IMR-90 (cell line): ENCODE measurements around the gene TSSK2. TPM values are rescaled to one million over a fixed set of nuclear protein-coding genes. Genes with fewer than 3 reads are reported as not detected.

Experiments used
- ATAC-seq: fragments of 200-7000 bp; cut with Tn5 transposase; 2 replicates; pipeline ENCODE4 v1.9.1; 2020; ENCODE audit warnings: low read depth, mild to moderate bottlenecking, moderate library complexity
- BruUV-seq: library from RNA; stranded (reverse); fragments of 400-500 nt; replicated peaks from 2 replicates; lab custom pipeline; 2021; lab: Mats Ljungman, UMichigan
- CTCF ChIA-PET: fragments of 300-600 bp; formaldehyde crosslinking; extraction: SDS; loops from one replicate; lab custom pipeline; 2021; ENCODE audit warnings: antibody characterized with exemption; lab: Yijun Ruan, JAX
- POLR2A ChIA-PET: fragments of 300-600 bp; sonication (Branson Sonifier 250); formaldehyde crosslinking; loops from one replicate; lab custom pipeline; 2022; ENCODE audit warnings: antibody characterized with exemption; ENCODE audit not compliant: unreplicated experiment; lab: Charles Lee
- DNase-seq: peaks from one replicate; pipeline ENCODE4 v3.0.0; 2013
- H2AFZ ChIP-seq: replicated peaks from 2 replicates; pipeline ENCODE3; 2013; ENCODE audit warnings: low read length, mild to moderate bottlenecking; ENCODE audit not compliant: poor library complexity
- H2AK5ac ChIP-seq: 2 replicates; pipeline ENCODE4 v1.6.1; 2013; ENCODE audit warnings: low read depth, low read length, inconsistent platforms
- H2AK9ac ChIP-seq: replicated peaks from 2 replicates; pipeline ENCODE3; 2013; ENCODE audit warnings: mild to moderate bottlenecking, low read depth, low read length, moderate library complexity; ENCODE audit not compliant: poor library complexity
- H2BK120ac ChIP-seq: 2 replicates; pipeline ENCODE4 v1.6.1; 2013; ENCODE audit warnings: low read depth, low read length, inconsistent platforms
- H2BK15ac ChIP-seq: 3 replicates; pipeline ENCODE4 v1.6.1; 2013; ENCODE audit warnings: low read depth, low read length, inconsistent platforms
- H2BK20ac ChIP-seq: 2 replicates; pipeline ENCODE4 v1.6.1; 2013; ENCODE audit warnings: low read depth, mild to moderate bottlenecking, inconsistent platforms, low read length, moderate library complexity
- H2BK5ac ChIP-seq: 2 replicates; pipeline ENCODE4 v1.6.1; 2013; ENCODE audit warnings: mild to moderate bottlenecking, low read depth, low read length, inconsistent platforms; ENCODE audit not compliant: poor library complexity, severe bottlenecking
- H3K14ac ChIP-seq: replicated peaks from 2 replicates; pipeline ENCODE4 v1.6.1; 2013; ENCODE audit warnings: low read depth, low read length, inconsistent platforms
- H3K18ac ChIP-seq: 2 replicates; pipeline ENCODE4 v1.6.1; 2013; ENCODE audit warnings: low read depth, low read length, control low read depth
- H3K23ac ChIP-seq: 2 replicates; pipeline ENCODE4 v1.6.1; 2013; ENCODE audit warnings: low read depth, low read length, inconsistent platforms
- H3K27ac ChIP-seq: 2 replicates; pipeline ENCODE4 v1.5.1; 2013; ENCODE audit warnings: mild to moderate bottlenecking, control low read depth, low read length; ENCODE audit not compliant: insufficient read depth
- H3K27me3 ChIP-seq: 2 replicates; pipeline ENCODE4 v1.6.1; 2013; ENCODE audit warnings: low read length; ENCODE audit not compliant: control insufficient read depth, insufficient read depth
- H3K36me3 ChIP-seq: 2 replicates; pipeline ENCODE4 v1.6.1; 2013; ENCODE audit warnings: low read length, mixed read lengths; ENCODE audit not compliant: control insufficient read depth, insufficient read depth
- H3K4ac ChIP-seq: 2 replicates; pipeline ENCODE4 v1.6.1; 2013; ENCODE audit warnings: low read depth, low read length, inconsistent platforms
- H3K4me1 ChIP-seq: 2 replicates; pipeline ENCODE4 v1.6.1; 2013; ENCODE audit warnings: low read length, mixed read lengths; ENCODE audit not compliant: control insufficient read depth, insufficient read depth
- H3K4me2 ChIP-seq: 2 replicates; pipeline ENCODE4 v1.6.1; 2013; ENCODE audit warnings: low read depth, mild to moderate bottlenecking, control low read depth, low read length, moderate library complexity
- H3K4me3 ChIP-seq: 2 replicates; pipeline ENCODE4 v1.5.1; 2013; ENCODE audit warnings: low read depth, mild to moderate bottlenecking, control low read depth, low read length, moderate library complexity; ENCODE audit not compliant: insufficient read depth
- H3K56ac ChIP-seq: 2 replicates; pipeline ENCODE4 v1.6.1; 2013; ENCODE audit warnings: low read length, inconsistent platforms; ENCODE audit not compliant: insufficient read depth; ENCODE audit errors: extremely low read depth
- H3K79me1 ChIP-seq, 2 experiments: 2 replicates each; pipeline ENCODE4 v1.6.1; 2013; ENCODE audit warnings: low read length in 2 of 2, inconsistent platforms in 1 of 2, low read depth in 1 of 2
- H3K9ac ChIP-seq: 2 replicates; pipeline ENCODE4 v1.6.1; 2013; ENCODE audit warnings: low read depth, low read length, control low read depth
- H3K9me1 ChIP-seq: 2 replicates; pipeline ENCODE4 v1.6.1; 2013; ENCODE audit warnings: low read length, inconsistent platforms; ENCODE audit not compliant: insufficient read depth
- H3K9me3 ChIP-seq: 2 replicates; pipeline ENCODE4 v1.6.1; 2013; ENCODE audit warnings: low read length; ENCODE audit not compliant: control insufficient read depth, insufficient read depth
- H4K20me1 ChIP-seq: 2 replicates; pipeline ENCODE4 v1.6.1; 2013; ENCODE audit warnings: low read length, inconsistent platforms; ENCODE audit not compliant: insufficient read depth
- H4K5ac ChIP-seq: 2 replicates; pipeline ENCODE4 v1.6.1; 2013; ENCODE audit warnings: mild to moderate bottlenecking, low read depth, low read length, control low read depth
- H4K8ac ChIP-seq, 2 experiments: 2 replicates each; pipeline ENCODE4 v1.6.1; 2013; ENCODE audit warnings: low read depth in 2 of 2, low read length in 2 of 2, control low read depth in 1 of 2, inconsistent platforms in 1 of 2
- H4K91ac ChIP-seq: 2 replicates; pipeline ENCODE4 v1.6.1; 2013; ENCODE audit warnings: low read depth, low read length, inconsistent platforms; ENCODE audit not compliant: insufficient read depth
- BHLHE40 ChIP-seq: fragments of 150-350 bp; IDR thresholded peaks from 2 replicates; pipeline ENCODE4 v1.6.1; 2016; ENCODE audit warnings: mild to moderate bottlenecking, low read depth, low read length
- CEBPB ChIP-seq: IDR thresholded peaks from 2 replicates; pipeline ENCODE4 v1.6.1; 2012; ENCODE audit warnings: low read depth, low read length, improper control_type of control experiment
- CHD1 ChIP-seq: IDR thresholded peaks from 2 replicates; pipeline ENCODE4 v1.6.1; 2012; ENCODE audit warnings: low read depth, low read length, improper control_type of control experiment
- ELK1 ChIP-seq: fragments of 150-350 bp; IDR thresholded peaks from 2 replicates; pipeline ENCODE4 v1.6.1; 2016; ENCODE audit warnings: low read depth, mild to moderate bottlenecking, low read length, moderate library complexity, borderline replicate concordance
- FOS ChIP-seq: fragments of 150-350 bp; IDR thresholded peaks from 2 replicates; pipeline ENCODE4 v1.6.1; 2016; ENCODE audit warnings: low read depth, low read length
- MAFK ChIP-seq: IDR thresholded peaks from 2 replicates; pipeline ENCODE4 v1.6.1; 2012; ENCODE audit warnings: low read depth, low read length, improper control_type of control experiment
- MAZ ChIP-seq: IDR thresholded peaks from 2 replicates; pipeline ENCODE4 v1.6.1; 2012; ENCODE audit warnings: low read depth, mild to moderate bottlenecking, low read length, improper control_type of control experiment, moderate library complexity, borderline replicate concordance
- MXI1 ChIP-seq: IDR thresholded peaks from 2 replicates; pipeline ENCODE4 v1.6.1; 2012; ENCODE audit warnings: low read depth, mild to moderate bottlenecking, low read length, moderate library complexity, borderline replicate concordance
- NFE2L2 ChIP-seq: fragments of 150-350 bp; IDR thresholded peaks from 2 replicates; pipeline ENCODE4 v1.6.1; 2016; ENCODE audit warnings: low read depth, mild to moderate bottlenecking, low read length
- RAD21 ChIP-seq: IDR thresholded peaks from 2 replicates; pipeline ENCODE4 v1.6.1; 2012; ENCODE audit warnings: low read length, improper control_type of control experiment
- RCOR1 ChIP-seq: IDR thresholded peaks from 2 replicates; pipeline ENCODE4 v1.6.1; 2012; ENCODE audit warnings: mild to moderate bottlenecking, low read length, improper control_type of control experiment; ENCODE audit not compliant: insufficient replicate concordance
- RFX5 ChIP-seq: IDR thresholded peaks from 2 replicates; pipeline ENCODE4 v1.8.0; 2012; ENCODE audit warnings: low read depth, mild to moderate bottlenecking, low read length, moderate library complexity
- SMC3 ChIP-seq: fragments of 150-350 bp; IDR thresholded peaks from 2 replicates; pipeline ENCODE4 v1.6.1; 2016; ENCODE audit warnings: low read depth, mild to moderate bottlenecking, antibody characterized with exemption, low read length, moderate library complexity
- WGBS, 2 experiments: methylation state at CpG; one replicate each; pipeline versions ENCODE4 v1.1.5 to v1.1.7; 2013; ENCODE audit warnings: missing lambda C conversion rate in 2 of 2; ENCODE audit not compliant: insufficient read length in 1 of 2; ENCODE audit errors: extremely low coverage in 2 of 2; 5-methylcytosine and 5-hydroxymethylcytosine counted together
- dilution Hi-C: fragments of 300-500 bp; cut with HindIII; formaldehyde crosslinking; loops from one replicate; pipeline ENCODE4 v1.14.3; 2018; ENCODE audit warnings: low sequenced_read_pairs; ENCODE audit not compliant: unreplicated experiment
- in situ Hi-C: fragments of 300-500 bp; cut with MboI; formaldehyde crosslinking; loops from 3 replicates; pipeline ENCODE4 v1.14.3; 2019; ENCODE audit warnings: low sequenced_read_pairs, inconsistent platforms, mixed read lengths
- intact Hi-C: fragments of 100-400 bp; cut with micrococcal nuclease; formaldehyde crosslinking; loops from 2 replicates; pipeline ENCODE4 v1.10.0; 2022
- polyA plus RNA-seq, 3 experiments: library from polyadenylated mRNA; depleted of rRNA; stranded (reverse); fragments of >200 nt; gene quantifications; 2 replicates each; pipeline ENCODE4 v1.2.3, GENCODE V29; 2012; ENCODE audit warnings: low replicate concordance in 1 of 3
- total RNA-seq: library from RNA; depleted of rRNA; stranded (reverse); fragments of >200 nt; gene quantifications from 2 replicates; pipeline ENCODE4 v1.2.3, GENCODE V29; 2012
- TF ChIP-seq, protein P1 (sequence below): conservative IDR thresholded peaks from 2 replicates; pipeline ENCODE4 v1.5.1; 2012; ENCODE audit warnings: mild to moderate bottlenecking, low read depth, low read length, improper control_type of control experiment

TSSK2 gene
- total and polyA plus RNA-seq, 2 of the 4 experiments (the other 2 are of a cell fraction) = not detected

DNA sequence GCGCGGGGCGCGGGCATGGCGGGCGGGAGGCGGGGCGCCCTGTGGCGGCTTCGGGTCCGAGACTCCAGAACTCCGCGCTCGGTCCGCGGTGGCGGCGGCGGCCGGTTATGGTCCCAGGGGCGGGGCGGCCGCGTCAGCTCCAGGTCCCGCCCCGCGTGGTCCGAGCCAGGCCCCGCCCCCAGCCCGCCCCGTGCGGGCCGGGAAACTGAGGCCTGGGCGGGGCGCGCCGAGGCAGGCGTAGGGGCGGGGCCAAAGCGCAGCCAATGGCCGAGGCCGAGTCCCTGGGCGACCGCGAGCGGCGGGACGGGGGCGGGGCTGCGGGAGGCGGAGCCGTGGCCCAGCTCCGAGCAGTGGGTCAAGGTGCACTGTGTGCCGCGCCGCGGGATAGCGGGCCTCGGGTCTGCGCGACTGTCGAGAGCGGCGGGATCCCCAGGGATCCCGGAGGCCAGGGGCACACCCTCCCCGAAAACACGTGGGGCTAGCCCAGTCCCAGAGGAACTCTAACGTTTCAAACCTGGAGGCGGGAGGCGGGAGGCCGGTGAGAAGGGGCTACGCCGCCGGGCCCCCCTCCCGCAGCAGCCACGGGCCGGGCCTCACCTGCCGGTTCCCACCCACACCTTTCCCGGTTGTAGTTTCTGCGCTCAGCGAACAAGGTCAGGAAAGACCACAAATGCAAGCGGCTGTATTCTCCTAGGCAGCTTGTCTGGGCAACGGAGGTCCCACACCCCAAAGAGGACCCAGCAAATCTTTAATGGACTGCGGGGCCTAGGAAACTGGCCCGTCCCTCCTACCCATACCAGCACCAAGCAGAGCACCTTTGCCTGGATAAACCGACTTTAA is 47.8 kb downstream of the TSSK2 start, which contains the start of gene SLC25A1:
SLC25A1 (minus strand) TSS at position 80 of the 840 bp plus-strand sequence; CDS start at position 17, 63 bp downstream.
- Histone ChIP-seq H3K27ac (peak within 1 kb of the TSS; percentile 70), H3K23ac (peak within 1 kb of the TSS; percentile 52; the same call in 1 of the 2 replicates), H2BK120ac (no peak within 1 kb of the TSS), H3K14ac (peak within 1 kb of the TSS; percentile 66), H3K4me3 (peak within 1 kb of the TSS; percentile 94), H3K18ac (no peak within 1 kb of the TSS; the same call in 1 of the 2 replicates), H3K4ac (peak within 1 kb of the TSS; percentile 68), H2AK9ac (peak within 1 kb of the TSS; percentile 86), H3K56ac (0 out of 2 replicates have a peak within 1 kb of the TSS, but pooled peaks have one; percentile 11), H4K91ac (peak within 1 kb of the TSS; percentile 77; the same call in 1 of the 2 replicates), H2AK5ac (peak within 1 kb of the TSS; percentile 77; the same call in 1 of the 2 replicates), H3K27me3 (no peaks in the 10 kb centered on the region), H3K36me3 (peaks cover 8% of the 10 kb centered on the region), H3K4me1 (peaks cover 21% of the 10 kb centered on the region), H2AFZ (peak within 1 kb of the TSS; percentile 96), H3K9ac (peak within 1 kb of the TSS; percentile 87), H4K20me1 (peaks cover 20% of the 10 kb centered on the region), H3K4me2 (peak within 1 kb of the TSS; percentile 87), H3K9me1 (0 out of 2 replicates have a peak, but pooled peaks cover 4% of the 10 kb centered on the region), H2BK5ac (peak within 1 kb of the TSS; percentile 50), H3K79me1 (peaks cover 3 to 42% of the 10 kb centered on the region in 2 experiments; a peak in 3 of 4 replicates), H3K9me3 (no peaks in the 10 kb centered on the region), H4K5ac (peak within 1 kb of the TSS; percentile 11; the same call in 1 of the 2 replicates), H2BK20ac (no peak within 1 kb of the TSS), H4K8ac (peak within 1 kb of the TSS; percentile 56 to 80; a peak in 3 of 4 replicates), H2BK15ac (no peak within 1 kb of the TSS)
- DNase-seq (peak; percentile 80), ATAC-seq (peak; percentile 90)
- BruUV-seq = no TSS peak
- dilution Hi-C loops = no loop called here
- ChIA-PET CTCF (interaction anchor here (0.6 to 1.1 kb wide), 5 partner anchors 11 to 451 kb away, joined by 3 to 4 read pairs (median 3); no protein-coding TSS in a partner anchor), POLR2A (interaction anchor here (0.5 kb wide), 1 partner anchor 184 kb away, joined by 4 read pairs; no protein-coding TSS in a partner anchor)
- in situ Hi-C loops = no loop called here
- intact Hi-C loops = loop anchor here (1.0 to 2.0 kb wide), 4 partner anchors 112 to 451 kb away; partner anchors contain the start of genes CDC45, CLTCL1 and UFD1
- 2% methylated on average over 25 of the region's 86 CpGs; no CpG with 5 or more reads in 1 of the 2 experiments for WGBS, 2 experiments
- no peak for TF ChIP-seq FOS
- TF ChIP-seq RAD21 = no peak
- peak; percentile 45; the same call in 1 of the 2 replicates for TF ChIP-seq MXI1
- TF ChIP-seq, protein P1, sequence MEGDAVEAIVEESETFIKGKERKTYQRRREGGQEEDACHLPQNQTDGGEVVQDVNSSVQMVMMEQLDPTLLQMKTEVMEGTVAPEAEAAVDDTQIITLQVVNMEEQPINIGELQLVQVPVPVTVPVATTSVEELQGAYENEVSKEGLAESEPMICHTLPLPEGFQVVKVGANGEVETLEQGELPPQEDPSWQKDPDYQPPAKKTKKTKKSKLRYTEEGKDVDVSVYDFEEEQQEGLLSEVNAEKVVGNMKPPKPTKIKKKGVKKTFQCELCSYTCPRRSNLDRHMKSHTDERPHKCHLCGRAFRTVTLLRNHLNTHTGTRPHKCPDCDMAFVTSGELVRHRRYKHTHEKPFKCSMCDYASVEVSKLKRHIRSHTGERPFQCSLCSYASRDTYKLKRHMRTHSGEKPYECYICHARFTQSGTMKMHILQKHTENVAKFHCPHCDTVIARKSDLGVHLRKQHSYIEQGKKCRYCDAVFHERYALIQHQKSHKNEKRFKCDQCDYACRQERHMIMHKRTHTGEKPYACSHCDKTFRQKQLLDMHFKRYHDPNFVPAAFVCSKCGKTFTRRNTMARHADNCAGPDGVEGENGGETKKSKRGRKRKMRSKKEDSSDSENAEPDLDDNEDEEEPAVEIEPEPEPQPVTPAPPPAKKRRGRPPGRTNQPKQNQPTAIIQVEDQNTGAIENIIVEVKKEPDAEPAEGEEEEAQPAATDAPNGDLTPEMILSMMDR = no peak
- no peak for TF ChIP-seq CHD1
- no peak for TF ChIP-seq NFE2L2
- TF ChIP-seq MAZ = peak; percentile 72; the same call in 1 of the 2 replicates
- no peak for TF ChIP-seq BHLHE40
- no peak for TF ChIP-seq SMC3
- TF ChIP-seq RFX5 = no peak
- TF ChIP-seq MAFK = no peak
- TF ChIP-seq CEBPB = no peak
- no peak for TF ChIP-seq RCOR1
- TF ChIP-seq ELK1 = no peak
